C4-2B (cell line): Measurements from ENCODE around the gene IFRD1.

ENCODE experiments used
- H3K27ac ChIP-seq: fragments of 450-650 bp; 2 replicates; pipeline ENCODE4 v1.5.1; 2017
- CTCF ChIP-seq: fragments of 450-650 bp; conservative IDR thresholded peaks from 2 replicates; pipeline ENCODE4 v1.5.1; 2017; ENCODE audit warnings: mild to moderate bottlenecking
- ZFX ChIP-seq: fragments of 450-650 bp; IDR thresholded peaks from 2 replicates; pipeline ENCODE4 v1.6.1; 2017

IFRD1 gene

GRCh38 chr7:112439476-112439875 is 10.8 kb upstream of the IFRD1 start:
- H3K27ac ChIP-seq, result no peak overlapping the region
- TF ChIP-seq CTCF (no peak), ZFX (no peak)

- TF ChIP-seq ZFX (no peak), CTCF (no peak)
- no peak overlapping the region for H3K27ac ChIP-seq
Observed at GRCh38 chr7:112442210-112442609, 8.1 kb upstream of the IFRD1 start.

- TF ChIP-seq CTCF, result no peak
- TF ChIP-seq ZFX, result no peak
- H3K27ac ChIP-seq, result no peak overlapping the region
Observed at GRCh38 chr7:112444505-112444904, 5.8 kb upstream of the IFRD1 start.

GRCh38 chr7:112446431-112446830 is 3.8 kb upstream of the IFRD1 start:
- TF ChIP-seq ZFX (no peak), CTCF (no peak)
- H3K27ac ChIP-seq, result no peak overlapping the region

- H3K27ac ChIP-seq, result no peak overlapping the region
- TF ChIP-seq ZFX (no peak), CTCF (no peak)
Observed at GRCh38 chr7:112447406-112447805, 2.9 kb upstream of the IFRD1 start.

GRCh38 chr7:112448381-112448780 is 1.9 kb upstream of the IFRD1 start:
- no peak for TF ChIP-seq CTCF
- TF ChIP-seq ZFX, result no peak
- no peak overlapping the region for H3K27ac ChIP-seq

GRCh38 chr7:112448891-112449290 is 1.4 kb upstream of the IFRD1 start:
- TF ChIP-seq ZFX, result no peak
- TF ChIP-seq CTCF, result no peak
- no peak overlapping the region for H3K27ac ChIP-seq
